Karpas-422 (cell line): ENCODE measurements around the gene LRP1B. TPM values are rescaled to one million over a fixed set of nuclear protein-coding genes. Genes with fewer than 3 reads are reported as not detected.
"Not testable (repeated sequence)": the region's sequence is repeated elsewhere in the genome, so short reads cannot be mapped to it uniquely, and the experiment has no call there.

Source experiments
- DNase-seq: peaks from one replicate; pipeline ENCODE4 v3.0.0-alpha.2; 2015
- H2AFZ ChIP-seq: fragments of 200-600 bp; sonication (generic); 2 replicates; pipeline ENCODE4 v1.6.1; 2014; ENCODE audit warnings: antibody characterized with exemption, low read length, mixed read lengths
- H3K27ac ChIP-seq: fragments of 200-600 bp; sonication (generic); 2 replicates; pipeline ENCODE4 v1.5.1; 2014; ENCODE audit warnings: mild to moderate bottlenecking, low read length, moderate library complexity
- H3K27me3 ChIP-seq: fragments of 200-600 bp; sonication (generic); 2 replicates; pipeline ENCODE4 v1.6.1; 2014; ENCODE audit warnings: low read length, mixed read lengths
- H3K36me3 ChIP-seq: fragments of 200-600 bp; sonication (generic); 2 replicates; pipeline ENCODE4 v1.6.1; 2014; ENCODE audit warnings: low read length, mixed read lengths; ENCODE audit not compliant: insufficient read depth
- H3K4me1 ChIP-seq: fragments of 200-600 bp; sonication (generic); 2 replicates; pipeline ENCODE4 v1.6.1; 2014; ENCODE audit warnings: mild to moderate bottlenecking, low read length, mixed read lengths
- H3K4me2 ChIP-seq: fragments of 200-600 bp; sonication (generic); 2 replicates; pipeline ENCODE4 v1.6.1; 2014; ENCODE audit warnings: low read length, low read depth, mild to moderate bottlenecking; ENCODE audit not compliant: poor library complexity, severe bottlenecking
- H3K4me3 ChIP-seq: fragments of 200-600 bp; sonication (generic); 2 replicates; pipeline ENCODE4 v1.5.1; 2014; ENCODE audit warnings: mild to moderate bottlenecking, antibody characterized with exemption, low read length, mixed read lengths
- H3K79me2 ChIP-seq: fragments of 200-600 bp; sonication (generic); 2 replicates; pipeline ENCODE4 v1.6.1; 2014; ENCODE audit warnings: mild to moderate bottlenecking, low read length, mixed read lengths
- H3K9ac ChIP-seq: fragments of 200-600 bp; sonication (generic); 2 replicates; pipeline ENCODE4 v1.6.0; 2014; ENCODE audit warnings: low read length
- H3K9me2 ChIP-seq: fragments of 200-600 bp; sonication (generic), shearing (Covaris generic); replicated peaks from 2 replicates; pipeline ENCODE4 v1.6.0; 2014; ENCODE audit warnings: mild to moderate bottlenecking, low read length, moderate library complexity; ENCODE audit not compliant: insufficient read depth
- H3K9me3 ChIP-seq: fragments of 300-700, 200-600 bp; sonication (generic); 2 replicates; pipeline ENCODE4 v1.6.1; 2014; ENCODE audit warnings: low read length, mixed read lengths
- H4K20me1 ChIP-seq: fragments of 200-600 bp; sonication (generic); 2 replicates; pipeline ENCODE4 v1.6.1; 2014; ENCODE audit warnings: mild to moderate bottlenecking, antibody characterized with exemption, low read length, low read depth; ENCODE audit not compliant: insufficient read depth
- total RNA-seq: library from RNA; depleted of rRNA; stranded (reverse); fragments of >200 nt; shearing (Covaris generic); gene quantifications from 2 replicates; pipeline ENCODE4 v1.2.3, GENCODE V29; 2014; ENCODE audit warnings: low replicate concordance

LRP1B gene
- total RNA-seq, 1 experiment from 2014 or later: not detected

DNA sequence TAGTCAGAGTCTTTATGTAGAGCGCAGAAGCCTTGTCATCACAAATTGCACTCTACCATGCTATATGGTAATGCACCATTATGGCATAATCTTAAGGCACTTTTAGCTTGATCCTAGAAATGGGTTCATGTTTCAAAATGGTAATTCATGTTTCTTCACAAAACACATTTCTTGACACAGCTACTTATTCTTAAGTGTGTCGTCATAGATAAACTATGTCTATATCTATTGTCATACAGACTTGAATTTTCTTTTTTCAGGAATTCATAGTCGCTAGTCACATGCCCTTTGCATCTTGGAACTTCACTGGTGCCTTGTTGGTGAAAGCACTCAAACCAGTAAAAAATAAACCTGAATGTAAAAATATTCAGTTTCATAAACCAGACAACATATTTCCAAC, 1578.2 kb downstream of the LRP1B start:
- Histone ChIP-seq H3K9ac (no peak overlapping the region), H3K79me2 (no peaks in the 10 kb centered on the region), H3K36me3 (no peaks in the 10 kb centered on the region), H3K27me3 (no peaks in the 10 kb centered on the region), H3K9me2 (no peaks in the 10 kb centered on the region), H3K9me3 (peaks cover 28% of the 10 kb centered on the region), H3K4me2 (no peak overlapping the region), H3K4me3 (no peak overlapping the region), H3K4me1 (no peaks in the 10 kb centered on the region), H2AFZ (no peak overlapping the region), H4K20me1 (no peaks in the 10 kb centered on the region), H3K27ac (no peak overlapping the region)
- no peak for DNase-seq

DNA sequence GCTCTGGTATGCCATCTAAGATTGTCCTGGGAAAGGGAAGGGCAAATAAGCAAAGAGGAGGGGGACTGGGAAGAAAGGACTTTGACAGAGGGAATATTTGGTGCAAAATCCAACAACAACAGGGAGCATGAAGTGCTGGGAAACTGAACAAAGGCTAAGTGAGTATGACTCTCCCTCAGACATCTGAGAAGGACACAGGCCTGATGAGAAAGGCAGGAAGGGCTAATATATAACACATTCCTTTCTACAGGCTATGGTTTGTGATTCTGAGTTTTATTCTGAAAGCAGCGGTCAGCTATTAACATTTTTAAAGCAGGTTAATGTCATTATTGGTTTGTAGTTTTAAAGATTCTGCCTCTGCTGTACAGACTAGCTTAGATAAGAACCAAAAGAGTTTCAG, 1579.5 kb downstream of the LRP1B start:
- Histone ChIP-seq H3K27me3 (no peaks in the 10 kb centered on the region), H3K36me3 (no peaks in the 10 kb centered on the region), H3K9me3 (peaks cover 26% of the 10 kb centered on the region), H3K27ac (no peak overlapping the region), H3K4me2 (no peak overlapping the region), H3K9ac (no peak overlapping the region), H2AFZ (no peak overlapping the region), H3K9me2 (no peaks in the 10 kb centered on the region), H3K79me2 (no peaks in the 10 kb centered on the region), H3K4me1 (no peaks in the 10 kb centered on the region), H4K20me1 (no peaks in the 10 kb centered on the region), H3K4me3 (no peak overlapping the region)
- no peak for DNase-seq

DNA sequence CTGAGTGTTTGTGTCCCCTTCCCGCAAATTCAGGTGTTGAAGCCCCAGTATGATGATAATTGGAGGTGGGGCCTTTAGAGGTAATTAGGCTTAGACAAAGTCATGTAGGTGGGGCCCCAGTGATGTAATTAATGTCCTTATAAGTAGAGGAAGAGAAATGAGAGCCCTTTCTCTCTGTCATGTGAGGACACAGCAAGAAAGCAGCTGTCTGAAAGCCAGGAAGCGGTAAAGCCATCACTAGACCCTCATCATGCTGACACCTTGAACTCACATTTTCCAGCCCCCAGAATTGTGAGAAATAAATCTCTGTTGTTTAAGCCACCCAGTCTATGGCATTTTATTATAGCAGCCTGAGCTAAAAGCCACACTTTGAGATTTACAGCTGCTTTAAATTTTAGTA, 1580.0 kb downstream of the LRP1B start:
- no peaks in the 10 kb centered on the region for H3K9me2 ChIP-seq
- no peaks in the 10 kb centered on the region for H3K79me2 ChIP-seq
- H3K4me1 ChIP-seq: no peaks in the 10 kb centered on the region
- no peak overlapping the region for H3K4me2 ChIP-seq
- peaks cover 22% of the 10 kb centered on the region for H3K9me3 ChIP-seq
- no peaks in the 10 kb centered on the region for H4K20me1 ChIP-seq
- DNase-seq: no peak
- H3K4me3 ChIP-seq: no peak overlapping the region
- no peak overlapping the region for H3K9ac ChIP-seq
- no peaks in the 10 kb centered on the region for H3K36me3 ChIP-seq
- H3K27me3 ChIP-seq: no peaks in the 10 kb centered on the region
- H3K27ac ChIP-seq: no peak overlapping the region
- no peak overlapping the region for H2AFZ ChIP-seq

DNA sequence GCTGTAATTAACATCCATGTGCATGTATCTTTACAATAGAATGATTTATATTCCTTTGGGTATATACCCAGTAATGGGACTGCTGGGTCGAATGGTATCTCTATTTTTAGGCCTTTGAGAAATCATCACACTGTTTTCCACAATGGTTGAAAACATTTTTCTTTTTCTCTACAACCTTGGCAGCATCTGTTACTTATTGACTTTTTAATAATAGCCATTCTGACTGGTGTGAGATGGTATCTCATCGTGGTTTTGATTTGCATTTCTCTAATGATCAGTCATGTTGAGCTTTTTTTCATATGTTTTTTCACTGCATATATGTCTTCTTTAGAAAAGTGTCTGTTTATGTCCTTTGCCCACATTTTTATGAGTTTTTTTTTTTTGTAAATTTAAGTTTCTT, 1586.0 kb downstream of the LRP1B start:
- H3K79me2 ChIP-seq, H3K36me3 ChIP-seq, H3K9ac ChIP-seq, H3K27ac ChIP-seq, H3K27me3 ChIP-seq, H3K4me1 ChIP-seq, H3K9me2 ChIP-seq, H3K4me2 ChIP-seq, H2AFZ ChIP-seq, H4K20me1 ChIP-seq, DNase-seq, H3K4me3 ChIP-seq: not testable (repeated sequence)
- peaks cover 16% of the 10 kb centered on the region for H3K9me3 ChIP-seq

DNA sequence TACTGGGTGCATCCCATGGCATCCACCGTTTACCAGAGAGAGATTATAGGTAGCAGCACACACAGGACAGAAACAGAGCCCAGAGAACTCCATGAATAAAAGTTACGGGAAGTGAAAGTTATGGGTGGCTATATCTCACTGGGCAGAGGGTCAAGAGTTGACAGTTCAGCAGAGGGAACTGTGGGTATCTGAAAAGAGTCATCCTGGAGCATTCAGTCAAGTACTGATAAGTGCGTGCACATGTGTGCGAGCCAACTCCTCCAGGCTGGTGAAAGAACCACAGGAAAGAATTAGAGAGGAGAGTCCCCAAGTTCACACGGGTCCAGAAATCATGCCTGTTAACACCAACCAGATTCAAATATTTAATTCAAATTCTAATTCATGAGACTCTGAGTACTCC, 1588.2 kb downstream of the LRP1B start:
- H3K4me3 ChIP-seq: no peak overlapping the region
- no peak overlapping the region for H3K4me2 ChIP-seq
- peaks cover 16% of the 10 kb centered on the region for H3K9me3 ChIP-seq
- no peak overlapping the region for H3K27ac ChIP-seq
- no peaks in the 10 kb centered on the region for H4K20me1 ChIP-seq
- no peak overlapping the region for H2AFZ ChIP-seq
- H3K36me3 ChIP-seq: no peaks in the 10 kb centered on the region
- no peak for DNase-seq
- no peaks in the 10 kb centered on the region for H3K79me2 ChIP-seq
- H3K4me1 ChIP-seq: no peaks in the 10 kb centered on the region
- H3K9me2 ChIP-seq: no peaks in the 10 kb centered on the region
- no peak overlapping the region for H3K9ac ChIP-seq
- no peaks in the 10 kb centered on the region for H3K27me3 ChIP-seq

DNA sequence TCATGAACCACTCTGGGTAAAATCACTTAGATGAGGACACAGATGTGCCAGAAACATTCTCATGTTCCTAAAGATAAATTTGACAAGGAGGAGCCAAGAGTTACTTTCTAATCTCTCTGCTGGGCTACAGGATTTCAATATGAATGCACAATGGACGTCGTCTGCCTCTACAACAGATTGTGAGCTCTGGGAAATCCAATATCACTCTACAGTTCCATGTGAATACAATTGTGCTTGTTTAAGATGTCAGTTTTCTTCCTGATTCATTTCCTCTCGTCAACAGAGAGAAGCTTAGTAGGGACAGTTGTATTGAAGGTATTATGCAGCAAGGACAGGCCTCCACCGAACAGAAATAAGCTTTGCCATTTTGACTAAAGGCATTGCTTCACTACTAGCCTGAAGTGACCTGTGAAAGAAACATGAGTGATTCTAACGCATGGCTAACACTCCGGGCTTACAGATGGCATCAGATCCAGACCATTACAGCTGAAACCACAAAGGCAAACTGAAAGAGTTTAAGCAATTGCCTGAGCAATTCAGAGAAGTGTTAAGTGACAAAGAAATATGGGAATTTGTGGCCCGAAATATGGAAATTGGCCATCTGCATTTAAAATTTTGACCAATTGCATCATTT, 1591.5 kb downstream of the LRP1B start:
- DNase-seq: no peak
- H3K27me3 ChIP-seq: no peaks in the 10 kb centered on the region
- no peaks in the 10 kb centered on the region for H4K20me1 ChIP-seq

DNA sequence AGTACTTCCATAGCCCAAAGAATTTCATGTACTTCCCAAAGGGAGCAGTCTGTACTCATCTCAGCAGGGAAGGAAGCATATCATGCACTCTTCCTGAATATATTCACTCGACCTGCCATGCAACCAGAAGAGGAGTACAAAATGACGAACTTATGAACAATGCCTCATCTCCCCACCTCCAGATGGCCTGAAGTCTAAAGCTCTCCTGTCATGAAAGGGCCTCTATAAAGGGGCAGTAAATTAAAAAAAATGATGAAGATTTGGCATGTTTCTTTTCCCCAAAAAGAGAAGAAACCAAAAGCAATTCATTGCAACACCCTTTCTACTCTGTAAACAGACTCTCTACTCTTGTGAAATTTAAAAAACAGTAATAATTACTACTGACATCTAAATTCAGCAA, 1601.1 kb downstream of the LRP1B start:
- no peaks in the 10 kb centered on the region for H3K27me3 ChIP-seq
- no peak overlapping the region for H3K27ac ChIP-seq
- no peaks in the 10 kb centered on the region for H3K9me2 ChIP-seq
- no peak overlapping the region for H3K4me2 ChIP-seq
- H4K20me1 ChIP-seq: no peaks in the 10 kb centered on the region
- no peak overlapping the region for H3K4me3 ChIP-seq
- H3K36me3 ChIP-seq: no peaks in the 10 kb centered on the region
- no peak overlapping the region for H3K9ac ChIP-seq
- H3K4me1 ChIP-seq: no peaks in the 10 kb centered on the region
- H2AFZ ChIP-seq: no peak overlapping the region
- DNase-seq: no peak
- H3K79me2 ChIP-seq: no peaks in the 10 kb centered on the region
- no peaks in the 10 kb centered on the region for H3K9me3 ChIP-seq

More for the DNA sequence above, 1591.5 kb downstream of the LRP1B start:
- Histone ChIP-seq H3K4me3 (no peak overlapping the region), H3K4me2 (no peak overlapping the region), H3K4me1 (no peaks in the 10 kb centered on the region), H3K79me2 (no peaks in the 10 kb centered on the region), H3K27ac (no peak overlapping the region), H2AFZ (no peak overlapping the region), H3K9me3 (peaks cover 9% of the 10 kb centered on the region; the same call in 1 of the 2 replicates), H3K9ac (no peak overlapping the region), H3K36me3 (no peaks in the 10 kb centered on the region), H3K9me2 (no peaks in the 10 kb centered on the region)

DNA sequence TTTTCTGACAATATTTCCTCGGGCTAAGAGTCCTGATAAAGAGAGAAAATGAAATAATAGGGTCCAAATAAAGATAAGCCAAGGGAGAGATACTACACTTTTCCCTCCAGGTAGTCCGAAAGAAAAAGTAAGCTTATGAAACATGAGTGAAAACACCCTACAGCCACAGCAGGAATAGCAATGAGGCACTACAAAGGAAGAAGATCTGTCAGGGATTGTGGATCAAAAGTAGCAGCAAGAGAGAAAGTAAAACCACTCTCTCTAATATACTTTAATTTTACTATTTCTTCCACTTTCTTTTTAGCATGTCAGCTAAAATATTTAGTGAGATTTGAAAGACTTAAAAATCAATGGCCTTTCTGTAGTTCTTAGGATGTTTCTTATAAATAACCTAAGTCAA, 1601.8 kb downstream of the LRP1B start:
- Histone ChIP-seq H3K27me3 (no peaks in the 10 kb centered on the region), H3K9me2 (no peaks in the 10 kb centered on the region), H3K36me3 (no peaks in the 10 kb centered on the region), H3K9me3 (0 out of 2 replicates have a peak, but pooled peaks cover 4% of the 10 kb centered on the region), H3K9ac (no peak overlapping the region), H3K4me2 (no peak overlapping the region), H3K27ac (no peak overlapping the region), H3K79me2 (no peaks in the 10 kb centered on the region), H3K4me3 (no peak overlapping the region), H3K4me1 (no peaks in the 10 kb centered on the region), H2AFZ (no peak overlapping the region), H4K20me1 (no peaks in the 10 kb centered on the region)
- no peak for DNase-seq
